NCI-H2107 treated with DMSO at 0.1 percent for 48 hours (cell line): ENCODE results near the gene TSPAN13.

Source experiments
- DNase-seq: peaks from one replicate; lab custom pipeline; 2025; ENCODE audit not compliant: unreplicated experiment; lab: John Stamatoyannopoulos, UW

Gene TSPAN13

GRCh38 chr7:16753102-16753931, at the start of gene TSPAN13:
TSPAN13 (plus strand) TSS chr7:16753755; CDS start chr7:16753968, 213 bp downstream.
- DNase-seq: peak; percentile 93

- DNase-seq: no peak
These were observed 45.0 kb upstream of the TSPAN13 start for GRCh38 chr7:16708511-16708910.

GRCh38 chr7:16708980-16709379, 44.6 kb upstream of the TSPAN13 start:
- DNase-seq: no peak

- no peak for DNase-seq
These were observed 42.9 kb upstream of the TSPAN13 start for GRCh38 chr7:16710651-16711050.

GRCh38 chr7:16711730-16712129, 41.8 kb upstream of the TSPAN13 start:
- no peak for DNase-seq

- no peak for DNase-seq
These were observed 40.6 kb upstream of the TSPAN13 start for GRCh38 chr7:16712916-16713315.

GRCh38 chr7:16715928-16716327, 37.6 kb upstream of the TSPAN13 start:
- DNase-seq: no peak

GRCh38 chr7:16718111-16718656, 35.4 kb upstream of the TSPAN13 start:
- DNase-seq: no peak

- DNase-seq: no peak
These were observed 33.9 kb upstream of the TSPAN13 start for GRCh38 chr7:16719699-16720098.

- no peak for DNase-seq
These were observed 32.0 kb upstream of the TSPAN13 start for GRCh38 chr7:16721541-16721940.

- no peak for DNase-seq
These were observed 29.2 kb upstream of the TSPAN13 start for GRCh38 chr7:16724344-16724743.

- DNase-seq: no peak
These were observed 27.4 kb upstream of the TSPAN13 start for GRCh38 chr7:16726189-16726588.

GRCh38 chr7:16727736-16728135, 25.8 kb upstream of the TSPAN13 start:
- DNase-seq: no peak

- no peak for DNase-seq
These were observed 24.7 kb upstream of the TSPAN13 start for GRCh38 chr7:16728811-16729210.

GRCh38 chr7:16729541-16729940, 24.0 kb upstream of the TSPAN13 start:
- DNase-seq: no peak

GRCh38 chr7:16730937-16731336, 22.6 kb upstream of the TSPAN13 start:
- DNase-seq: no peak

GRCh38 chr7:16732828-16733227, 20.7 kb upstream of the TSPAN13 start:
- DNase-seq: no peak

GRCh38 chr7:16734148-16734726, 19.3 kb upstream of the TSPAN13 start:
- no peak for DNase-seq

- DNase-seq: no peak
These were observed 18.5 kb upstream of the TSPAN13 start for GRCh38 chr7:16735020-16735419.

- DNase-seq: no peak
These were observed 15.4 kb upstream of the TSPAN13 start for GRCh38 chr7:16738011-16738688.

- DNase-seq: no peak
These were observed 13.5 kb upstream of the TSPAN13 start for GRCh38 chr7:16739863-16740622.
